Keratinocyte (primary cell): Measurements from ENCODE around the gene HAND2.

Experiments
- CTCF ChIP-seq, 3 experiments: IDR thresholded peaks in 1 of 3; conservative IDR thresholded peaks in 1 of 3; optimal IDR thresholded peaks in 1 of 3; 2 replicates in 2 of 3; 3 replicates in 1 of 3; pipeline versions ENCODE3 to v1.5.1; 2011; ENCODE audit warnings: low read length in 3 of 3, mild to moderate bottlenecking in 3 of 3, moderate library complexity in 2 of 3, control low read depth in 1 of 3, inconsistent platforms in 1 of 3; ENCODE audit not compliant: insufficient read depth in 2 of 3; ENCODE audit errors: extremely low read depth in 1 of 3
- EZH2 ChIP-seq: IDR thresholded peaks from one replicate; pipeline ENCODE4 v1.6.1; 2012; ENCODE audit warnings: inconsistent platforms, mild to moderate bottlenecking, low read length, moderate library complexity

GRCh38 chr4:173498023-173498422 lies 32.0 kb downstream of the HAND2 start:
- TF ChIP-seq CTCF (optimal IDR thresholded peaks at IDR 0.05 in 1 of 3, IDR thresholded peaks at IDR 0.05 in 1 of 3, conservative IDR thresholded peaks at IDR 0.05 in 1 of 3; ENCODE audit: extremely low read depth in 1 of 3, insufficient read depth in 2 of 3, low read length in 3 of 3) (no peak), EZH2 (no peak)
